Measurements from ENCODE around the gene GRB2.
"Not testable (repeated sequence)": the region's sequence is repeated elsewhere in the genome, so short reads cannot be mapped to it uniquely, and the experiment has no call there.

Gene GRB2

GRCh38 chr17:75348386-75349012 is 57.0 kb downstream of the GRB2 start:
- DNase-seq, result no peak

- no peak for DNase-seq
Observed at GRCh38 chr17:75346906-75347305, 58.6 kb downstream of the GRB2 start.

- not testable (repeated sequence) for DNase-seq
Observed at GRCh38 chr17:75346368-75346767, 59.1 kb downstream of the GRB2 start.

GRCh38 chr17:75345514-75346167 is 59.8 kb downstream of the GRB2 start:
- no peak for DNase-seq

- peak in 1 of 2 donors; percentile 33 for DNase-seq
Observed at GRCh38 chr17:75344666-75345065, 60.8 kb downstream of the GRB2 start.

- no peak for DNase-seq
Observed at GRCh38 chr17:75342996-75343395, 62.5 kb downstream of the GRB2 start.

GRCh38 chr17:75341784-75342486 is 63.5 kb downstream of the GRB2 start:
- DNase-seq, result no peak

- DNase-seq, result no peak
Observed at GRCh38 chr17:75340631-75341030, 64.8 kb downstream of the GRB2 start.

GRCh38 chr17:75339971-75340370 is 65.5 kb downstream of the GRB2 start:
- no peak for DNase-seq

- DNase-seq, result peak in 1 of 2 donors; percentile 63
Observed at GRCh38 chr17:75338335-75338734, 67.1 kb downstream of the GRB2 start.

- no peak for DNase-seq
Observed at GRCh38 chr17:75335315-75335714, 70.2 kb downstream of the GRB2 start.

GRCh38 chr17:75334723-75335122 is 70.8 kb downstream of the GRB2 start:
- DNase-seq, result no peak

- no peak for DNase-seq
Observed at GRCh38 chr17:75331671-75332070, 73.8 kb downstream of the GRB2 start.

GRCh38 chr17:75327757-75328156 is 77.7 kb downstream of the GRB2 start:
- DNase-seq, result no peak

- DNase-seq, result no peak
Observed at GRCh38 chr17:75326226-75326848, 79.1 kb downstream of the GRB2 start.

- peak in 1 of 2 donors; percentile 61 for DNase-seq
Observed at GRCh38 chr17:75325827-75326225, 79.7 kb downstream of the GRB2 start.

GRCh38 chr17:75325348-75325747 is 80.1 kb downstream of the GRB2 start:
- DNase-seq, result no peak

GRCh38 chr17:75321506-75321905 is 84.0 kb downstream of the GRB2 start:
- DNase-seq, result no peak

GRCh38 chr17:75319904-75320691 is 85.4 kb downstream of the GRB2 start:
- no peak for DNase-seq

GRCh38 chr17:75318615-75319222 is 86.8 kb downstream of the GRB2 start:
- no peak for DNase-seq

- DNase-seq, result no peak
Observed at GRCh38 chr17:75318211-75318610, 87.3 kb downstream of the GRB2 start.

- no peak for DNase-seq
Observed at GRCh38 chr17:75317671-75318070, 87.8 kb downstream of the GRB2 start.

Measured in bone marrow (tissue), 2 donors.